Measurements from ENCODE around the gene HERPUD1.
A peak's percentile ranks its signal among the peaks of the same experiment; 100 is the strongest.

The HERPUD1 gene

DNA sequence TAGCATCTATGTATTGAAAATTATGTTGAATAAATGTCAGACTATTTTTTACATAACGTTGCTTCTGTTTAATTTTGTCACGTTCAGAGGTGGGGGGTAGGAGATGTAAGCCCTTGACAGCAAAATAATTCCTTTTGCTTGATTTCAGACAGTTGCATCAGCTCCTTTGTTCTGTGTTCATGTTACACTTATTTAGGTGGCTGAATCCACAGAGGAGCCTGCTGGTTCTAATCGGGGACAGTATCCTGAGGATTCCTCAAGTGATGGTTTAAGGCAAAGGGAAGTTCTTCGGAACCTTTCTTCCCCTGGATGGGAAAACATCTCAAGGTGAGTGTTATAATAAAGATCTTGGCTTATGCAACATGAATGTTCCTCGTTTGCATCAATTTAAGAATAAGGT is 4.5 kb downstream of the HERPUD1 start:
- no peak for DNase-seq

- no peak for DNase-seq
Observed at GRCh38 chr16:56936950-56937349, 5.0 kb downstream of the HERPUD1 start.

GRCh38 chr16:56938664-56939513 is 6.9 kb downstream of the HERPUD1 start:
- no peak for DNase-seq

GRCh38 chr16:56939801-56940200 is 7.9 kb downstream of the HERPUD1 start:
- peak; percentile 73 for DNase-seq

DNA sequence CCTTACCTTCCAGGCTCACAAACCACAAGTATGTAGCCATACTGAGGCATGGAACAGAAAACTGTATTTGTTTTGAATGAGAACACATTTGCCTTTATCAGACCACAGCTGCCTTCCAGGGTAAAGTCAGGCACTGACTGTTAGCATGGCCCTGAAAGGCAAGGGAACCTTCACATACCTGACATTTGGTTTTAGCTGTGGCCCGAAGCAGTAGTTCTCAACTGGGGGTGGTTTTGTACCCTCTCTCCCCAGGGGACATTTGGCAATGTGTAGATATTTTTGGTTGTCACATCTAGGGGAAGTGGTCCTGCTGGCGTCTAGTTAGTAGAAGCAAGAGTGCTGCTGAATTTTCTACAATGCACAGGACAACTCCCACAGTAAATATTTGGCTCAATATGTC is 9.2 kb downstream of the HERPUD1 start:
- DNase-seq = no peak

DNA sequence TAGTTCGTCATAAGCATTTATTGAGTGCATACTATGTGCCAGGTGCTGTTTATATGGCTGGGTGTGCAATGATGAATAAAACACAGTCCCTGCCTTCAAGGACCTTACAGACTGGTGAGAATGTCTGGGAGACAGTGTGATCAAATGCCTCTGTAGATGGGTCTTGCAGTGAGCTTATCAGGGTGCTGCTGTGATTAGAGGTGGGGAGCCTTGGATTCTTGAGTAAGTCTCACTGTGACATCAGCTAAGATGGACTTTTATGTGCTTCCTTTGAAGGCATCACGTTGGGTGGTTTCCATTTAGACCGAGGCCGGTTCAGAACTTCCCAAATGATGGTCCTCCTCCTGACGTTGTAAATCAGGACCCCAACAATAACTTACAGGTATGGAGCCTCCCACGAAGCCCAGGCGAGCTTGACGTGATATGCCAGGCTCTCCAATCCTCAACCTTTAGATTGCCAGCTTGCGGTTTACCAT is 10.0 kb downstream of the HERPUD1 start:
- no peak for DNase-seq

GRCh38 chr16:56943761-56944375 is 11.9 kb downstream of the HERPUD1 start:
- no peak for DNase-seq

GRCh38 chr16:56944954-56945839 is 13.3 kb downstream of the HERPUD1 start:
- no peak for DNase-seq

DNA sequence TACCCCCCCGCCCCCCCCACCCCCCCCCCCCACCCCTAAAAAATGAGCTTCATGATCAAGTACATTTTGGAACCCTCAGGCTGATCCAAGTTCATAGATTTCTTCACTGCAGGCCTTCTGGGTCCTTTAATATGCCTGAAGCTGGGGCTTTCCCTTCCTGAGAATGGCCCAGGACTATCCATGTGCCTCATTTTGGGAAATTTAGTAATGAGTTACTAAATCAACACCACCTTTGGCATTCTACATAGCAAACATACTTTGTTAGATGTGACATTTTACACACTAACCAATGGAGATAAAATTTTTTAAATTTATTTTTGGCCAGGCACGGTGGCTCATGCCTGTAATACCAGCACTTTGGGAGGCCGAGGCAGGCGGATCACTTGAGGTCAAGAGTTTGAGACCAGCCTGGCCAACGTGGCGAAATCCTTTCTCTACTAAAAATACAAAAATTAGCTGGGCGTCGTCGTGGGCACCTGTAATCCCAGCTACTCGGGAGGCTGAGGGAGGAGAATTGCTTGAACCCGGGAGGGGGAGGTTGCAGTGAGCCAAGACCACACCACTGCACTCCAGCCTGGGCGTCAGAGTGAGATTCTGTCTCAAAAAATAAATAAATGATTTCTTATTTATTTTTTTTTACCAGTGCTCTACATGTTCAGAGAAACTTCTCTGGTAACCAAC is 14.0 kb downstream of the HERPUD1 start:
- DNase-seq = no peak

- no peak for DNase-seq
Observed at GRCh38 chr16:56946767-56947603, 15.0 kb downstream of the HERPUD1 start.

GRCh38 chr16:56947604-56947995 is 15.7 kb downstream of the HERPUD1 start:
- no peak for DNase-seq

- no peak for DNase-seq
Observed at GRCh38 chr16:56948234-56948633, 16.3 kb downstream of the HERPUD1 start.

GRCh38 chr16:56950051-56950450 is 18.1 kb downstream of the HERPUD1 start:
- no peak for DNase-seq

- no peak for DNase-seq
Observed at GRCh38 chr16:56950455-56950854, 18.5 kb downstream of the HERPUD1 start.

- DNase-seq = peak; percentile 45
Observed at GRCh38 chr16:56950881-56951771, 19.2 kb downstream of the HERPUD1 start.

DNA sequence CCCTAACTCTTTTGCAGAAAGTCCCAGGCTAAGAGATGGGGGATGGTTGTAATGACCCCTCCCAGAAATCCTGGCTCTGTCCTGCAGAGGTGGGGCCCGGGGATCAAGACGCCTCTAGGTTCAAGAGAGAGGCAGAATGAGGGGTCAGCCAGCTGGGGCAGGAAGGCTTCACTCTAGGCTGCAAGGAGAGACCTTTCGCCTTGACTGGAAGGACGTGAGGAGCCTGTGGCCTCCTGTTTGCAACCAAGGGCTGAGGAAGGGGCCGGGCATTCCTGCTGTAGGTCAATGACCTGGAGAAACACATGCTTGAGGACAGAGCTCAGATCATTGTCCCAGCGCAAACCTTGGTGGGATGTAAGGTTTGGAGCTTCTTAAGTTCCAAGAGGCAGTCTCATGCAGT is 21.1 kb downstream of the HERPUD1 start:
- no peak for DNase-seq

GRCh38 chr16:56956076-56956475 is 24.1 kb downstream of the HERPUD1 start:
- DNase-seq = no peak

DNA sequence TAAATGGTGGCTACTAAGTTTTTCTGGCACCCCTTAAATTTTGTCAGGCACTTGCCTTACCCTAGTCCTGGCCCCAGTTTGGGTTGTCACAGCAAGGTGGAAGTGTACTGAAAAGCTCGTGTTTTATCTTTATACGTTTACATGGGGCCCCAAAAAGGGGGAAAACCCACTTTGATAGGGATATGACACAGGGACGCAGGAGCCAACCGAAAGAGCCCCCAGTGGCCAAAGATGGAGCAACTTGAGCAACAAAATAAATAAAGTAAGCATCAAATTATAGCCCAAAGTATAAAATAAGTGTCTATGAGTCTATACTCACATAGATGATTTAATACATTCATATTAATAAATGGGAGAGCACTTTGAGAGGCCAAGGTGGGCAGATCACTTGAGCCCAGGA is 24.8 kb downstream of the HERPUD1 start:
- DNase-seq = no peak

DNA sequence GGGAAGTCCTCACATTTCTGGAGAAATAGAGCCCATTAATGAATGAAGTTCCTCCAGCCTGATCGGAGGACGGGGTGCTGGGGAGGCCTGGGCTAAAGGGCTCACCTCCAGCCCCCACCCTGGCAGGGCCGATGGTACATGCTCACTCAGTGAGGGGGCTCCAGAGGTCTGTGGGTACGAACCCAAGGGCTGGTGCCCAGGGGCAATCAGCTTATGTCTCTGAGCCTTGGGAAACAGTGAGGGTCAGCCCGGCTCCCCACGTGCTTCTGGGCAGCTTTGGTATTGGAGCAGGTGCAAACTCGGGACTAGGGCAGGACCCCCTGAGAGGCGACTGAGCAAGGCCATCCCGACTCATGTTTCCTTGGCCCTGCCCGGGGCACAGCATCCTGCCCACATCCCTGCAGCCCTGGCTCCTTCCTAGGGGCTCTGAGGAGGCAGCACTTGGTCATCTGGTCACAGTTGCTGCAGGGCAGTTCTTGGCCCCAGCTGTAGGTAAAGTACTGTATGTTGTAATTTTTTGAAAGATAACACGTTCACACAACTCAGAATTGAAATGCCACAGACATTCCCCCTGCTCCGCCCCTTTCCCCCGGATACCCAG is 28.8 kb downstream of the HERPUD1 start:
- DNase-seq = no peak

DNA sequence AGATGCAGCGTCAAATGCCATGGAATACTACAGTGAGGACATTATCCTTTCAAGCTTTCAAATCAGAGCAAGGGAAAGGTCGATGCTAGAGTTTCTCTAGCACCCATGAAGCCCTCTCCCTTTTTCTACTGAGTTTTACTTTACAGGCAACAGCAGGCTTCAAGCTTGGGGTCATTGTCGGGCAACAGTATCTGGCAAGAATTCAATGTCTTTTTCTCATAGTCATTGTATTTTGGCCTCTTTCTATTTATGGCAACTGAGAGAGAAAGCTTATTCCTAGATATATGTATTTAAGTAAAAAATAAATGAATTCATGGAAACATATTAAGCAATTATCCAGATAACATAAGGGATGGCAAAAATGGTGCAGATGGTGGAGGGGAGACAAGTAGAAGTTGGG is 29.4 kb downstream of the HERPUD1 start:
- DNase-seq = no peak

Data from NCI-H2107 (cell line).